ENCODE data around the gene KCNH5.

GRCh38 chr14:62663456-62663821, 381.8 kb downstream of the KCNH5 start:
- TF ChIP-seq CTCF (optimal IDR thresholded peaks at IDR 0.05 in 1 of 3, IDR thresholded peaks at IDR 0.05 in 1 of 3, conservative IDR thresholded peaks at IDR 0.05 in 1 of 3; ENCODE audit: extremely low read depth in 1 of 3, insufficient read depth in 2 of 3, low read length in 3 of 3) (no peak), EZH2 (IDR thresholded peaks at IDR 0.05; ENCODE audit: low read length) (no peak)

All from keratinocyte (primary cell).